Effector memory CD8-positive, alpha-beta T cell (primary cell): ENCODE measurements around the gene FAM83F.
"Not testable (repeated sequence)": the region's sequence is repeated elsewhere in the genome, so short reads cannot be mapped to it uniquely, and the experiment has no call there.

ENCODE experiments used
- ATAC-seq: fragments of 150-1000 bp; cut with Tn5 transposase; replicated peaks from 2 replicates; pipeline ENCODE4 v1.10.0; 2021; ENCODE audit warnings: mild to moderate bottlenecking, moderate library complexity
- DNase-seq, 3 experiments: peaks; one replicate each; pipeline ENCODE4 v3.0.0; 2021
- H3K27ac Mint-ChIP-seq, 2 donors: one replicate each; pipeline ENCODE4 v1.8.0; 2022; ENCODE audit warnings: mild to moderate bottlenecking in 2 of 2, mixed read lengths in 2 of 2, moderate library complexity in 2 of 2
- H3K27me3 Mint-ChIP-seq, 2 donors: one replicate each; pipeline ENCODE4 v1.8.0; 2022; ENCODE audit warnings: mixed read lengths in 2 of 2
- H3K36me3 Mint-ChIP-seq: one replicate; pipeline ENCODE4 v1.8.0; 2022; ENCODE audit warnings: mild to moderate bottlenecking, moderate library complexity, mixed read lengths; ENCODE audit not compliant: insufficient read depth
- H3K4me1 Mint-ChIP-seq, 2 donors: one replicate each; pipeline ENCODE4 v1.8.0; 2022; ENCODE audit warnings: low read depth in 2 of 2, mixed read lengths in 2 of 2
- H3K4me3 Mint-ChIP-seq, 2 donors: one replicate each; pipeline ENCODE4 v1.8.0; 2022; ENCODE audit warnings: mild to moderate bottlenecking in 2 of 2, mixed read lengths in 2 of 2, moderate library complexity in 2 of 2
- H3K9me3 Mint-ChIP-seq, 2 donors: one replicate each; pipeline ENCODE4 v1.8.0; 2022; ENCODE audit warnings: mixed read lengths in 2 of 2
- total RNA-seq, 9 experiments: gene quantifications; one replicate each; lab custom pipeline; 2026; lab: John Stamatoyannopoulos, UW

Gene FAM83F
- 0.84 to 3.1 (median 1.3) reads per million in 9 experiments for total RNA-seq

DNA sequence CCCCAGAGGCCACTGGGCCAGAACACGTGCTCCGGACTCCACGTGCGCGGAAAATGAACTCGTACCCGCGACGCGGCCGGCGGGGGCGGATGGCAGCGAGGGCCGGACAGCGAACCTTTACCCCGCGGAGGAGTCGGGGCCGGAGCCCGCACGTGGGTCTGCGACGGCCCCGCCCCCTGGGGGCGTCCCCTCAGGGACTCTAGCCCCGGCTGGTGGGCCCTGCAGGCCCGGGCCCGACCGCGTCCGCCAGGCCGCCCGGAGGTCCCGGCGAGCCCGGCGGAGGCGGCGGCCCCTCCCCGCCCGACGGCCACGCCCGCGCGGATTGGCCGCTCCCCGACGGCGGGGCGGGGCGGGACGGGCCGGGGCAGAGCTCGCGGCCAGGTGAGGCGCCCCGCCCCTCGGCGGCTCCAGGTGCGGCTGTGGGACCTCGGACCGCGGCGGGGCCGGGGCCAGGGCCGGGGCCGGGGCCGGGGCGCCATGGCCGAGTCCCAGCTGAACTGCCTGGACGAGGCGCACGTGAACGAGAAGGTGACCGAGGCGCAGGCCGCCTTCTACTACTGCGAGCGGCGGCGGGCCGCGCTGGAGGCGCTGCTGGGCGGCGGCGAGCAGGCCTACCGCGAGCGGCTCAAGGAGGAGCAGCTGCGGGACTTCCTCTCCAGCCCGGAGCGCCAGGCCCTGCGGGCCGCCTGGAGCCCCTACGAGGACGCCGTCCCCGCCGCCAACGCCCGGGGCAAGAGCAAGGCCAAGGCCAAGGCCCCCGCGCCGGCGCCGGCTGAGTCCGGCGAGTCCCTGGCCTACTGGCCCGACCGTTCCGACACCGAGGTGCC, at the start of gene FAM83F:
FAM83F (plus strand) TSS at position 389 of the 827 bp plus-strand sequence; CDS start at position 478, 89 bp downstream.
- DNase-seq (peak in 1 of 3 experiments; percentile 9), ATAC-seq (peak; percentile 73)
- Mint-ChIP-seq H3K9me3 (no peaks in the 10 kb centered on the region), H3K27me3 (peaks cover 51 to 75% of the 10 kb centered on the region in 2 donors), H3K4me3 (peak within 1 kb of the TSS; percentile 44 to 52), H3K4me1 (peaks cover 1 to 5% of the 10 kb centered on the region in 2 donors), H3K36me3 (peaks cover 4% of the 10 kb centered on the region), H3K27ac (no peak within 1 kb of the TSS)

DNA sequence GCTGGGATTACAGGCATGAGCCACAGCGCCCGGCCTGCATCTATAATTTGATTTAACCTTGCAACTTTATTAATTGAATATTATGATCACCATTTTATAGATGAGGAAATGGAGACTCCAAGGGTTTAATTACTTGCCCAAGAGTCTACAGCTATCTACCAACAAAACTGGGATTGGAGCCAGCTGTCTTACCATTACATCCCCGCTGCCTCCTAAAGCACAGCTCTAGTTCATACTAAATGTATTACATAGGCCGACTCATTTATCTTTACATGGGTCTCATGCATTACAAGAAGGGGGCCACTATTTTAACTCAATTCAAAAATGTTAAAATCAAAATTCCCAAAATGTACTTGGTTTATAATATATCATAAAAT, 48.6 kb upstream of the FAM83F start:
- H3K4me1 Mint-ChIP-seq = peaks cover 69 to 84% of the 10 kb centered on the region in 2 donors
- ATAC-seq = no peak
- H3K36me3 Mint-ChIP-seq = peaks cover 29% of the 10 kb centered on the region
- H3K9me3 Mint-ChIP-seq = no peaks in the 10 kb centered on the region
- DNase-seq = no peak
- peak overlapping the region; percentile 69 to 91 for H3K27ac Mint-ChIP-seq
- no peak overlapping the region for H3K4me3 Mint-ChIP-seq
- no peaks in the 10 kb centered on the region for H3K27me3 Mint-ChIP-seq

DNA sequence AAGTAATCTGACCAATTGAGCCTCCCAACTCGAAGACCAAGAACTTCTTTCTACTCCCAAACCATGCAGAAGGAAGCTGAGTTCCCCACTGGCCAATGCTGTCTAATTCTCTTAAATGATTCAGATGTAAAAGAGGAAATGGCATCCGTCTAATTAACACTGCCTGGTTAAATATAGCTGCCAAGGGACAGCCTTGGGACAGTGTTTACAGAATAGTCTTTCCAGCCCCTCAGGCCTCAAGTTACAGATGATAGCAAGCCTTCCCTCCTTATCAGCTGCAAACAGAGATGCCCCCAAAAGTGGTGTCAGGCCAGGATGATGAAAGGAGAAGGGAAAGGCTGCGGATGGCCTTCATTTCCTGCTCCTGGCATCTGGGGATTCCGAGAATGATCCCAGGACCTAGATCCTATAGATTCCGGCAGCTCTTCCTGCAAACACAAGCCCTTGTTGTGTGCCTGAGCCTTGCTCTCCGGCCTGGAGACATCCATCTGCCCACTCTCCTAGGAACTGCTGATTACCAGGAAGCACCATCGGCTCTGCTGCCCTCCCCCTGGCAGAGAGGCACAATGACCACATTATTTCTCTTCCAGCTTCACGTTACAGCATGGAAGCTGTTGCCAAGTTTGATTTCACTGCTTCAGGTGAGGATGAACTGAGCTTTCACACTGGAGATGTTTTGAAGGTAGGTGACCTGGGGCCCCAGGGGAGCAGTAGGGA, 48.1 kb upstream of the FAM83F start:
- Mint-ChIP-seq H3K9me3 (no peaks in the 10 kb centered on the region), H3K4me1 (peaks cover 73 to 84% of the 10 kb centered on the region in 2 donors), H3K4me3 (peak overlapping the region in 1 of 2 donors; percentile 48), H3K36me3 (peaks cover 35% of the 10 kb centered on the region), H3K27me3 (no peaks in the 10 kb centered on the region), H3K27ac (peak overlapping the region; percentile 69 to 91)
- ATAC-seq (no peak), DNase-seq (no peak)

DNA sequence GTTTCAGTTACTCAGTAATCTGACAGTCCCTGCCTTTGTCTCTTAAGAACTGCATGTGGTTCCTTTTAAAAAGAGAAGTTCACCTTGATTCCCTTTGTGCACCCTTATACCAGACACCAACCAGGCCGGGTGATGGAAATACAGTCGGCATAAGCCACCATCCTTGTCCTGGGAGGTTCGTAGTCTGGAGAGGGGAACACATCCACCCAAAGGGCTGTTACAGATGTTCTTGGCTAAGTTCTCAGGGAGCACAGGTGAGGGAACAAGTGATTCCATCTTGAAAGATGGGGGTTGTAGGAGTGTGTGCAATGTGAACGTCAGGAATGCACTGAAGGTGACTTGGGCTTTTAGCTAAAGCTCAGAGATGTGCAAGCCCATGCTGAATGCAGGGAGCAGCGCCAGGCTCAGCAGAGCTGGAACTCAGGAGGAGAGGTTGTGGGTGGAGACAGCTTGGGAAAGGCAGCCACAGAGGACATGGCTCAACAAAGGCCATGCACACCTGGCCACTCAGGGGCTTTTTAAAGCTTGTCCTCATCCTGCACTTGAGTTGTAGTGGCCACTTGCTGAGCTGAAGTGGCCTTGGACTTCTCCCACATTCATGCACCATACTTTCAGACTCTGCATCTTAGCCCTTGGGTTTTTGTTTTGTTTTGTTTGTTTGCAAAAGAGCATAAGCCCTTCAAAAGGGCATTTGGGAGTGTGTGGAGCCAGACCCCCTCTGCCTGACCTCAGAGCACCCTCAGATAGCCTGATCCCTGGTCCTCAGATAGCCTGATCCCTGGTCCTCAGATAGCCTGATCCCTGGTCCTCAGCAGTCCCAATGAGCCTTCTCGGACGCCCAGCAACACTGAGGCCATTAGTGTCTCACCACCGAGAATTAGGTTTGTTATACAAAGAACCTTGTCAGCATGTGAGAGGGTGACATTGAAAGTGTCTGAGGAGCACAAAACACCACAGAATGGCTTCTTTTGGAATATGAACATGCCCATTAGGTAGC, 47.2 kb upstream of the FAM83F start:
- Mint-ChIP-seq H3K4me3 (peak overlapping the region in 1 of 2 donors; percentile 48), H3K9me3 (no peaks in the 10 kb centered on the region), H3K27me3 (no peaks in the 10 kb centered on the region), H3K4me1 (peaks cover 76 to 87% of the 10 kb centered on the region in 2 donors), H3K27ac (peak overlapping the region; percentile 69 to 91), H3K36me3 (peaks cover 38% of the 10 kb centered on the region)
- ATAC-seq (no peak), DNase-seq (no peak)

DNA sequence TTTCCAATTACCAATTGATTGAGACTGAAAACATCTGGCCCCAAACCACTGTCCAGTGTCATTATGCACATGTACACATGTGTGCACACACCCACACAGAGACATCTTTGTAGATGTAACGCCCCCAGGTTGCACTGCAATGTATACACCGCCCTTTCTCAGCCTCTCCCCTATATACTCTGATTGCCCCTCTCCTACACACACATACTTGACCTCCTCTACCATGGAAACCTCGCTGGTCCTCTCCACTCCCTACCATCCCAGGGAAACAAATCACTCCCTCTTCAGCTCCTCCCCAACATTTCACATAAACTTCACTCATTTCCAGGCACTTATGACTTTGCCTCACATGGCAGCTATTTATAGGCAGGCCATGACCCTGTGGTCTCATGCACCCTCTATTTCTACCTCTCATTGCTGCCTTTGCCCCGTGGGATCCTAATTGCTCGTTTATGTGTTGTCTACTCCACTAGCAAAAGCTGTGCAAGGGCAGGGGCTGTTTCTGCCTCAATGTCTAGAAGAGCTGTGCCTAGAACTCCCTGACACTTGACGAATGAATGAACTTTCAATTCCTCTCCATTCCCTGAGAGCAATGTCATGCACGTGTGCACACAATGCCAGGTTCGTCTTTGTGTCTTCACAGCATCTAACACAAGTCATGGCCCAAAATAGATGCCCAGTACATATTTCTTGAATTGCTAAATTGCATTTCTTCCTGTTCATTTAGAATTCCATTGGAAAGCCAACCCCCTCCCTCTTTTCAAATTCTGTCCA, 44.6 kb upstream of the FAM83F start:
- ATAC-seq (no peak), DNase-seq (no peak)
- H3K4me3 Mint-ChIP-seq = peak overlapping the region in 1 of 2 donors; percentile 38
- H3K9me3 Mint-ChIP-seq = no peaks in the 10 kb centered on the region
- peaks cover 57% of the 10 kb centered on the region for H3K36me3 Mint-ChIP-seq
- H3K27ac Mint-ChIP-seq = peak overlapping the region; percentile 83 to 94
- H3K27me3 Mint-ChIP-seq = no peaks in the 10 kb centered on the region
- H3K4me1 Mint-ChIP-seq = peaks cover 72 to 76% of the 10 kb centered on the region in 2 donors

DNA sequence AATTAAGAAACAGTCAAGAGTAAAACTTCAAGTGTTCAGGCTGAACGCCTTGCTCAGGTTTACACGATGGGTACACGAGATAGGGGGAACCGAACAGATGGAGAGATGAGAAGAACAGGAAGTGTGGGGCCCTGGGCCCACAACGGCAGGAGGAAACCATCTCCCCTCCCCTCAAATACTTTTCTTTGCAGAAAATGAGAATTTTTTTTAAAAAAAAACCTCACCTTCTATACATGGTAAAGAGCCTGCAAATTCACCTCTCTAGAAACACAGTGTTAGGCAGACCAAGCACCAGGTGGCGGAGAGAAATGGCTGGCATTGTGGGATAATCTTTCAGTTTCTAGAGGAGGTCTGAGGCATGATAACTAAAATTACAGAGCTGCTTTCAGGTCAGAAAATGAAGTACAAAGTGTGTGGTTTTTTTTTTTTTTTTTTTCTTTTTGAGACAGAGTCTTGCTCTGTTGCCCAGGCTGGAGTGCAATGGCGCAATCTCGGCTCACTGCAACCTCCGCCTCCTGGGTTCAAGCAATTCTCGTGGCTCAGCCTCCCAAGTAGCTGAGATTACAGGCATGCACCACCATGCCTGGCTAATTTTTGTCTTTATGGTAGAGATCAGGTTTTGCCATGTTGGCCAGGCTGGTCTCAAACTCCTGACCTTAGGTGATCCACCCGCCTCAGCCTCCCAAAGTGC, 43.0 kb upstream of the FAM83F start:
- Mint-ChIP-seq H3K27ac (peak overlapping the region; percentile 83 to 94), H3K36me3 (peaks cover 70% of the 10 kb centered on the region), H3K4me3 (peak overlapping the region; percentile 48 to 72), H3K4me1 (peaks cover 71 to 72% of the 10 kb centered on the region in 2 donors)
- H3K27me3 Mint-ChIP-seq, DNase-seq, H3K9me3 Mint-ChIP-seq: not testable (repeated sequence)
- ATAC-seq = peak; percentile 75

DNA sequence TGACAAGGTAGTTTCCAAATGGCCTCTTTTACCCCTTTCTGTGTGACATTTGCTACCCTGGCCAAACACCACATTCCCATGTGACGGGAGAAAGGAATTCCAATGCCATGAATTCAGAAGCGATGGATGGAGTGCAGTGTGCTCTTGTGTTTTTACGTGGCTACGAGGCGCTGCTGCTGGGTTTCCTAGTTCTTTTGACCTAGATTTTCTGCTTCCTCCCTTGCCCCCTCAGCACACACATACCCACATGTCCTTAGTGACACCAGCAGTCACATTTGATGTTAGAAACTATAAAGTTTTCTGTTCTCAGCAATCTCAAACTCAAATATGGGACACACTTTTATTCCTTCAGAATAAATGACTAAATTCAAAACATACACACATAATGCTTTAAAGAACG, 42.4 kb upstream of the FAM83F start:
- ATAC-seq = peak; percentile 80

DNA sequence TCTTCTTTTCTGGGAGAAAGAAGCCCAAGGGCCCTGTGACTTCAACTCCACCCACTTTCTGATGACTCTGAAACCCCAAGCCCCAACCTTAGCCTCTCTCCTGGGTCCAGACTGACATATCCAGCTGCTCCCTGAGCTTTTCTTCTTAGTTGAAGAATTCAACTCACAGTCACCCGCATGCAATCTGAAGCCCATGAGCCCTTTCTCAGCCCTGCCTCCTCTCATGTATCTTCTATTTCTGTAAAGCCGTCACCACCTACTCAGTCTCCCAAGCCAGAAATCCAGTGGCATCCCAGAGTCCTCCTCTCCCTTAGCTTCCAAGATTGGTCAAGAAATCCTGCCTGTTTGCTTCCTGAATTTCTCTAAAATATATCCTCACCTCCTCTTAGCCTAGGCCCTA, 41.7 kb upstream of the FAM83F start:
- Mint-ChIP-seq H3K36me3 (peaks cover 79% of the 10 kb centered on the region), H3K4me1 (peaks cover 70 to 73% of the 10 kb centered on the region in 2 donors), H3K27ac (peak overlapping the region; percentile 83 to 94), H3K27me3 (no peaks in the 10 kb centered on the region), H3K4me3 (peak overlapping the region; percentile 46 to 54), H3K9me3 (no peaks in the 10 kb centered on the region)
- no peak for ATAC-seq
- DNase-seq = no peak

More for the DNA sequence above, 42.4 kb upstream of the FAM83F start:
- peak overlapping the region; percentile 47 to 48 for H3K4me3 Mint-ChIP-seq
- peaks cover 67 to 68% of the 10 kb centered on the region in 2 donors for H3K4me1 Mint-ChIP-seq
- no peaks in the 10 kb centered on the region for H3K9me3 Mint-ChIP-seq
- DNase-seq = no peak
- H3K27ac Mint-ChIP-seq = peak overlapping the region; percentile 83 to 94
- H3K27me3 Mint-ChIP-seq = no peaks in the 10 kb centered on the region
- peaks cover 76% of the 10 kb centered on the region for H3K36me3 Mint-ChIP-seq

DNA sequence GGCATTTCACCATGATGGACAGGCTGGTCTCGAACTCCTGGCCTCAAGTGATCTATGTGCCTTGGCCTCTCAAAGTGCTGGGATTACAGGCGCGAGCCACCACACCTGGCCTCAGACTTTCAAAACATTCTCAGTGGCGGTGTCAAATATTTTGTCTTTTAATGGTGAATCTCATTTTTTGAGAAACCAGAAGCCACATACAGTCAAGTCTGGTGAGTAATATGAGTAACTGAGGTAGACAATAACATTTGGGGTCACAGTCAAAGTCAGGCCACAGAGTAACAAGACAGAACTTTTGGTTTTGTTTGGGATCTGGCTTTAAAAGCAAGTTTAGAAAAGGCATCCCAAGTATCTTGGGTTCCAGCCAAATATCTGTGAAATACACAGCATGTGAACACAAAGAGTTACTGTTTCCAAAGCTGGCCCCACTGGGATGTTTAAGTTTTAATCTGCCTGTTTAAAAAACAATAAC, 40.1 kb upstream of the FAM83F start:
- Mint-ChIP-seq H3K4me3 (no peak overlapping the region), H3K27ac (peak overlapping the region; percentile 83 to 94), H3K4me1 (peaks cover 70 to 76% of the 10 kb centered on the region in 2 donors), H3K27me3 (no peaks in the 10 kb centered on the region), H3K36me3 (peaks cover 86% of the 10 kb centered on the region), H3K9me3 (no peaks in the 10 kb centered on the region)
- DNase-seq = no peak
- ATAC-seq = no peak

DNA sequence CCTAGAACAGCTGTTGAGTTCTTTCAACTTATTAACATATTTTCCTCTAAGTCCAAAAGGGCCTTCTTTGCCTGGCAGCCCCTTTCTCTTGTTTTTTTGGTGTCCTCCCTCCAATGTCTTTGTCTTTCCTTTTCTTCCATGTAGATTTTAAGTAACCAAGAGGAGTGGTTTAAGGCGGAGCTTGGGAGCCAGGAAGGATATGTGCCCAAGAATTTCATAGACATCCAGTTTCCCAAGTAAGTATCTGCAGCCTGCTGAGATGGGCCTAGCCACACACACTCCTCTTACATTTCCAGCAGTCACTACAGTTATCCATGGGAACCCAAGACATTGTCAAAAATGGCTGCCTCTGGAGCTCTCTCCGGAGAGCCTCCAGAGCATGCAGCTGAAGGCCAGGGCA, 39.1 kb upstream of the FAM83F start:
- Mint-ChIP-seq H3K4me3 (peak overlapping the region; percentile 19 to 21), H3K9me3 (no peaks in the 10 kb centered on the region), H3K4me1 (peaks cover 70 to 77% of the 10 kb centered on the region in 2 donors), H3K27me3 (no peaks in the 10 kb centered on the region), H3K27ac (peak overlapping the region; percentile 83 to 94), H3K36me3 (peaks cover 92% of the 10 kb centered on the region)
- DNase-seq (no peak), ATAC-seq (no peak)

DNA sequence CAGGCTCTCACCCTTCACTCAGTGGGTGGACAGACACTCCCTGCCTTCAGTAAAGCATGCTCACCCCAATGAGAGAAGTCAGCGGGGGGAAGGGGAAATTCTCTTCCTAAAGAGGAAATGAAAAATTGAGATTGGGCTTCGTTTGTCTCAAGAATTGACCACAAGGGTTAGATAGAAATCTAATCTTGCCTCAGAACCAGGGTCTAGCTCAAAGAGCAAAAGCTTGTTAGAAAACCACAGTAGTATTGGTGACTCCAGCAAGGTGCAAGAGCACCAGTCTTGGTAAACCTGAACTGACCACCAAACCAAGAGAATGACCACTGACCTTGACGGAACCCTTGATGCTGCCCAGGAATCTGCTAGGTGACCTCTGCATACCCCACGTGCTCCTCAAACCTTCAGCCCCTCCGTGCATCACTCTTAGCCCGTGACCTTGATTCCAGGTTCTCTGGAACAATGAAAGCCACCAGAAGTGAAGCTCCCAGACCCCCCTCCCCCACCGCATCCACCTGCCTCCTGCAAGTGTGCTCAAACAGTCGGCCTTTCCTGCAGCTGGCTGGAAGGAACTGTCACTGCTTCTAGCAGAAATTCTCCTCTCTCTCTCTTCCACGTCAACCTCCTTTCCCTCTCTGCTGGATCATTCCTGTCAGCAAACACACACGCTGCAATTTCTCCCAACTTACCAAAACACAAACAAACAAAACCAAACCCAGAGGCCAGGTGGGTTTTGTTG, 37.7 kb upstream of the FAM83F start:
- no peak for ATAC-seq
- Mint-ChIP-seq H3K4me3 (peak overlapping the region in 1 of 2 donors; percentile 41), H3K4me1 (peaks cover 68 to 76% of the 10 kb centered on the region in 2 donors), H3K9me3 (no peaks in the 10 kb centered on the region), H3K36me3 (peaks cover 95% of the 10 kb centered on the region), H3K27ac (peak overlapping the region; percentile 87 to 94), H3K27me3 (no peaks in the 10 kb centered on the region)
- DNase-seq = no peak
